Effector memory CD4-positive, alpha-beta T cell (primary cell): ENCODE data around the gene POLA2.
"Not testable (repeated sequence)": the region's sequence is repeated elsewhere in the genome, so short reads cannot be mapped to it uniquely, and the experiment has no call there.

Source experiments
- DNase-seq, 3 donors: peaks; one replicate each; pipeline ENCODE4 v3.0.0-alpha.2; 2020
- H3K27ac ChIP-seq: 2 replicates; pipeline ENCODE4 v1.7.0; 2013; ENCODE audit warnings: mild to moderate bottlenecking, low read length, moderate library complexity; ENCODE audit not compliant: insufficient read depth, poor library complexity, severe bottlenecking
- H3K27me3 ChIP-seq: replicated peaks from 2 replicates; pipeline ENCODE4 v1.7.0; 2013; ENCODE audit warnings: mild to moderate bottlenecking, low read length; ENCODE audit not compliant: insufficient read depth, control insufficient read depth, poor library complexity, severe bottlenecking
- H3K36me3 ChIP-seq: 2 replicates; pipeline ENCODE4 v1.7.0; 2013; ENCODE audit warnings: mild to moderate bottlenecking, low read length, moderate library complexity; ENCODE audit not compliant: control insufficient read depth, insufficient read depth
- H3K4me1 ChIP-seq: 2 replicates; pipeline ENCODE4 v1.7.0; 2013; ENCODE audit warnings: low read length, mild to moderate bottlenecking; ENCODE audit not compliant: control insufficient read depth, insufficient read depth, poor library complexity, severe bottlenecking
- H3K4me3 ChIP-seq: 2 replicates; pipeline ENCODE4 v1.7.0; 2013; ENCODE audit warnings: low read length, low read depth, mild to moderate bottlenecking; ENCODE audit not compliant: insufficient read depth, poor library complexity, severe bottlenecking
- H3K9me3 ChIP-seq: 2 replicates; pipeline ENCODE4 v1.7.0; 2013; ENCODE audit warnings: mild to moderate bottlenecking, low read length, moderate library complexity; ENCODE audit not compliant: control insufficient read depth

Gene POLA2

DNA sequence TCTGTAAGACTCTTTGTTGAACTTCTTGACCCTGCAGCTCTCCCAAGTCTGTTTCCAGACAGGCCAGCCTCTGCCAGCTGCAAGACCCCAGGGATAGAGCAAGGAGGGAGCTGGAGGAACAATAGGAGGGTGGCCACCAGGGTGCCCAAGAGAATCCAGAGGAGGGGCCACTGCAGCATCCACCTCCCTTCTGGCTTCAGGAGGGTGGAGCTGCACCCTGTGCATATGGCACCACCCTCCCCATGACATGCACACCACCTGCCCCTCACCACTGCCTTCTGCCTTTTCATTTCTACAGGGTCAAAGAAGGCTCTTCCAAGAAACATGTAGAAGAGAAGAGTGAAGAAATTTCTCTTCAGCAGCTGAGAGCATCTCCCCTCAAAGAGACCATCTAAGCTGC, 20.1 kb upstream of the POLA2 start:
- H3K36me3 ChIP-seq: no peaks in the 10 kb centered on the region
- H3K4me1 ChIP-seq: no peaks in the 10 kb centered on the region
- H3K27ac ChIP-seq: no peak overlapping the region
- no peaks in the 10 kb centered on the region for H3K27me3 ChIP-seq
- no peak overlapping the region for H3K4me3 ChIP-seq
- DNase-seq: no peak
- H3K9me3 ChIP-seq: no peaks in the 10 kb centered on the region

DNA sequence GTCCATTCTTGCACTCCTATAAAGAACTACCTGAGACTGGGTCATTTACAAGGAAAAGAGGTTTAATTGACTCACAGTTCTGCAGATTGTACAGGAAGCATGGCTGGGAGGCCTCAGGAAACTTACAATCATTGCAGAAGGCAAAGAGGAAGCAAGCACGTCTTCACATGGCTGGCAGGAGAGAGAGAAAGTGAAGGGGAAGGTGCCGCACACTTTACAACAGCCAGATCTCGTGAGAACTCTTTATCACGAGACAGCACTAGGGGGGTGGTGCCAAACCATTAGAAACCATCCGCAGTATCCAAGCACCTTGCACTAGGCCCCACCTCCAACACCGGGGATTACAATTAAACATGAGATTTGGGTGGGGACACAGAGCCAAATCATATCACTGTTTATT, 19.4 kb upstream of the POLA2 start:
- Histone ChIP-seq H3K4me3 (no peak overlapping the region), H3K27me3 (no peaks in the 10 kb centered on the region), H3K36me3 (no peaks in the 10 kb centered on the region), H3K27ac (no peak overlapping the region), H3K9me3 (no peaks in the 10 kb centered on the region), H3K4me1 (no peaks in the 10 kb centered on the region)
- no peak for DNase-seq

DNA sequence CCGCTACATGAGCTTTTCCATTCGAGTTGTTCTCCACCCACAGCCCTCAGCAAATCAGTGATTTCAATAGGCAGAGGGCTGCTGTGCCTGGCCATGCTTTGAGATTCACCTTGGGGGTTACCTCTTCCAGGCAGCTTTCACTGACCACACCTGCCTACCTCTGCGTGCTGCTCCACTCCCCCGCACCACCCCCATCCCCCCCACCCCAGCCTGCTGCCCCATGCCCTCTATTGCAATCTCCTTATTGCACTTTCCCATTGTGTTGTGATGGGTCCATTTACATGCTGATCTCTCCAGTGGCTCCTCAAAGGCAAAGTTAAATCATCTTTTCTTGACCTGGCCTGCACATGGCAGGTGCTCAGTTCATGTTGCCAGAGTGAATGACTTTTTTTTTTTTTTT, 18.0 kb upstream of the POLA2 start:
- no peak overlapping the region for H3K27ac ChIP-seq
- H3K36me3 ChIP-seq: no peaks in the 10 kb centered on the region
- no peaks in the 10 kb centered on the region for H3K27me3 ChIP-seq
- H3K4me1 ChIP-seq: no peaks in the 10 kb centered on the region
- DNase-seq: no peak
- no peak overlapping the region for H3K4me3 ChIP-seq
- H3K9me3 ChIP-seq: no peaks in the 10 kb centered on the region

DNA sequence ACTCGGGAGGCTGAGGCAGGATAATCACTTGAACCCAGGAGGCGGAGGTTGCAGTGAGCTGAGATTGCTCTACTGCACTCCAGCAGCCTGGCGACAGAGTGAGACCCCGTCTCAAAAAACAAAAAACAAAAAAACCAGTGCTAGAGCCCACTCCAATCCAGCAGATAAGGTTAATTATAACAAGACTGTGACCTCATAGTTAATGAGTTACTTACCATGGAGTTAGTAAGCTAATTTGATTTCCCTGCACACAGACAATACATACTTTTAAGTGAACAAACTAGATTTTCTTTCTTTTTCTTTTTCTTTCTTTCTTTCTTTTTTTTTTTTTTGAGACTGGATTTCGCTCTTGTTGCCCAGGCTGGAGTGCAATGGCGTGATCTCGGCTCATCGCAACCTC, 16.7 kb upstream of the POLA2 start:
- H3K9me3 ChIP-seq, H3K27ac ChIP-seq, H3K36me3 ChIP-seq, H3K27me3 ChIP-seq, DNase-seq, H3K4me3 ChIP-seq, H3K4me1 ChIP-seq: not testable (repeated sequence)

DNA sequence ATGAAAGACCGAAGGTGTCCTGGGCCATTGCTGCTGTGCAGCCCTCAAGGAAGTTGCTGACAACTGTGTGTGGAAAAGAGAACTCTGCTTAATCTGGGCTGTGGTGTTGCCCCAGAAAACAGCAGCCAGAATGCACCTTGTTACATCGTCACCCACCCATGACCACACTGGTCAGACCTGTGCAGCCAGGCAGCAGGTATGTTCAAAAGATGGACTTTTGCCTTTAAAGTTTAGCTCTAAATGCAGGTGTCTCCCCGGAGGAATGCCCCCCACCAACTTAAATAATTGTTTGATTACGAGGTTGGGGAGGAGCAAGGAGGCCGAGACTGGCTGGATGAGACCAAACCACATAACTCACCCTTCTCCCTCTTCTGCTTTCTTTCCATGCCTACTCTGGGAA, 15.3 kb upstream of the POLA2 start:
- H3K4me1 ChIP-seq: no peaks in the 10 kb centered on the region
- no peaks in the 10 kb centered on the region for H3K27me3 ChIP-seq
- DNase-seq: no peak
- H3K27ac ChIP-seq: no peak overlapping the region
- H3K36me3 ChIP-seq: no peaks in the 10 kb centered on the region
- H3K9me3 ChIP-seq: no peaks in the 10 kb centered on the region
- H3K4me3 ChIP-seq: no peak overlapping the region

DNA sequence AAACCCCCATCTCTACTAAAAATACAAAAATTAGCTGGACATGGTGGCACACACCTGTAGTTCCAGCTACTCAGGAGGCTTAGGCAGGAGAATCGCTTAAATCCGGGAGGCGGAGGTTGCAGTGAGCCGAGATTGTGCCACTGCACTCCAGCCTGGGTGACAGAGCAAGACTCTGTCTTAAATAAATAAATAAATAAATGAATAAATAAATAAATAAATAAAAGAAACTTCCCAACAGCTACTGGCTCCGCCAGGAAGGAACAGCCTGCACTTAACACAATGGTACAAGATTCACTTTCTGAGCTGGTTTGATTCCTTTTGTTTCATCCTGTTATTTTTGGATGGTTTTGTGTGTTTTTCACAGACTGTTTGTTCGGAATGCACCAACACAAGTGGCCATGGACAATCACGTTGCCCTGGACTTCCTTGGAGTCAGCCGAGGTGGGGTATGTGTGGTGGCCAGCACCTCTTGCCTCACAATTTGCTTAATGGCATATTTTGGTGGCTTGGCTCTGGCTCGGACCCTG, 13.5 kb upstream of the POLA2 start:
- H3K27ac ChIP-seq, DNase-seq, H3K27me3 ChIP-seq, H3K36me3 ChIP-seq, H3K4me1 ChIP-seq, H3K9me3 ChIP-seq, H3K4me3 ChIP-seq: not testable (repeated sequence)

DNA sequence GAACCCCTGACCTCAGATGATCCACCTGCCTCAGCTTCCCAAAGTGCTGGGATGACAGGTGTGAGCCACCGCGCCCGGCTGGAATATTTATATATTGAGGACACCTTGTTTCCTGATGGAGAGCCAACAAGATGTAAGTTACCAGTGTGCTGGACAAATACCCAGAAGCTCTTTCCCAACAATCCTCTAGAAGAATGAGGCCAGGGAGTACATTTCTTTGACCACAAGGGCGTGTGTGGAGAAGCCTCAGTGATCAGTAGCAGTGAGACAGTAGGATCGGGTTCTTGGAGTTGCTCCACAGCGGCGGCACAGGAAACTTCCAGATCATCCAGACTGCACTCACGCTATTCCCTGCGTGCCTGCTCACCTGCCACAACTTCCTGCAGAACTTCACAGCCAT, 10.3 kb upstream of the POLA2 start:
- no peak for DNase-seq
- no peaks in the 10 kb centered on the region for H3K36me3 ChIP-seq

DNA sequence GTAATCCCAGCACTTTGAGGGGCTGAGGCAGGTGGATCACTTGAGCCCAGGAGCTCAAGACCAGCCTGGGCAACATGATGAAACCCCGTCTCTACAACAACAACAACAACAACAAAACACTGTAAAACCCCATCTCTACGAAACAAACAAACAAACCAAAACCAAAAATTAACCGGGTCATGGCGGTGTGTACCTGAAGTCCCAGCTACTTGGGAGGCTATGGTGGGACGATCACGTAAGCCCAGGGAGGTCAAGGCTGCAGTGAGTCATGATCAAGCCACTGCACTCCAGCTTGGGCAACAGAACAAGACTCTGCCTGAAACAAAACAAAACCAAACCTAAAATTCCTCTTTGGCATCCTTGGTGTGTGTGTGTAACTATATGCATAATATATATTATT, 7.0 kb upstream of the POLA2 start:
- Histone ChIP-seq H3K27ac (no peak overlapping the region), H3K27me3 (no peaks in the 10 kb centered on the region), H3K4me1 (no peaks in the 10 kb centered on the region), H3K36me3 (no peaks in the 10 kb centered on the region), H3K4me3 (no peak overlapping the region), H3K9me3 (no peaks in the 10 kb centered on the region)
- DNase-seq: no peak

More for the DNA sequence above, 10.3 kb upstream of the POLA2 start:
- no peaks in the 10 kb centered on the region for H3K9me3 ChIP-seq
- no peak overlapping the region for H3K4me3 ChIP-seq
- H3K4me1 ChIP-seq: no peaks in the 10 kb centered on the region
- no peaks in the 10 kb centered on the region for H3K27me3 ChIP-seq
- no peak overlapping the region for H3K27ac ChIP-seq

DNA sequence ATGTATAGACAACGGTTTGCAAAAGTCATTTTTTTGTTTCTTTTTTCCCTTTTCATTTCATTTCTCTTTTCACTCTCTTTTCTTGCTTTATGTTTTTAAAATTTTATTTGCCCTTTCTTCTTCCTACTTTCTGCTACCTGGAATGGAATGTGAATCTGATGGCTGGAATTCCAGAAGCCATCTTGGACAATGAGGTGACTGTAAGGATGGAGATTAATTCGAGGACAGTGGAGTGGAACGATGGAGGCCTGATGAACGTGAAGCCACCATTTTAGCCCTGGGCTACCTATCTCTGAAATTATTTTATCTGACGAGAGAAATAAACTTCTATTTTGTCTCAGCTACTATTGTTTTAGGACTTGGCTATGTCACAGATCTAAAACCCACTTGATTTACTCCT, 2.8 kb upstream of the POLA2 start:
- Histone ChIP-seq H3K4me1 (peaks cover 14% of the 10 kb centered on the region), H3K9me3 (no peaks in the 10 kb centered on the region), H3K27me3 (no peaks in the 10 kb centered on the region), H3K27ac (no peak overlapping the region), H3K36me3 (no peaks in the 10 kb centered on the region), H3K4me3 (no peak overlapping the region)
- DNase-seq: no peak

DNA sequence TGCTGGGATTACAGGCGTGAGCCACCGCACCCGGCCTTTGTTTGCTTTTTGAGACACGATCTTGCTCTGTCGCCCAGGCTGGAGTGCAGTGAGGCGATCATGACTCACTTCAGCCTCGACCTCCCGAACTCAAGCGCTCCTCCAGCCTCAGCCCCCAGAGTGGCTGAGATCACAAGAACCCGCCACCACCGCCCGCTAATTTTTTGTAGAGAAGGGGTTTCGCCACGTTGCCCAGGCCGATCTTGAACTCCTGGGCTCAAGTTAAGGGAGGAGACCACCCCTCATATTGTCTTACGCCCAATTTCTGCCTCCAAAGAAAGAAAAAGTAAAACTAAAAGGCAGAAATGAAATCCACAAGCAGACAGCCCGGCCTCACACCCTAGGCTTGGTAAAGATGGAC, 1.5 kb upstream of the POLA2 start:
- Histone ChIP-seq H3K27ac (no peak overlapping the region), H3K9me3 (no peaks in the 10 kb centered on the region), H3K4me1 (peaks cover 14% of the 10 kb centered on the region), H3K36me3 (no peaks in the 10 kb centered on the region), H3K4me3 (no peak overlapping the region), H3K27me3 (no peaks in the 10 kb centered on the region)
- DNase-seq: no peak
